HepG2 (cell line): Measurements from ENCODE around the gene REM2. TPM values are rescaled to one million over a fixed set of nuclear protein-coding genes. Genes with fewer than 3 reads are reported as not detected.

Source experiments
- ARNTL ChIP-seq: sonication (generic); formaldehyde crosslinking; IDR thresholded peaks from 2 replicates; pipeline ENCODE4 v1.4.0; 2020; ENCODE audit warnings: mild to moderate bottlenecking, missing genetic modification reagents
- KAT7 ChIP-seq: IDR thresholded peaks from 2 replicates; pipeline ENCODE4 v1.6.1; 2018; ENCODE audit warnings: borderline replicate concordance, missing compliant biosample characterization
- RFX5 ChIP-seq: IDR thresholded peaks from 2 replicates; pipeline ENCODE4 v1.6.1; 2011; ENCODE audit warnings: low read depth, low read length, improper control_type of control experiment
- ZNF264 ChIP-seq: sonication (generic); formaldehyde crosslinking; IDR thresholded peaks from 2 replicates; pipeline ENCODE4 v1.4.0; 2020; ENCODE audit warnings: missing genetic modification reagents
- ZNF703 ChIP-seq: sonication (generic); formaldehyde crosslinking; IDR thresholded peaks from 2 replicates; pipeline ENCODE4 v1.5.1; 2020; ENCODE audit warnings: missing genetic modification reagents, mild to moderate bottlenecking, moderate library complexity, borderline replicate concordance
- polyA plus RNA-seq, 8 experiments: library from polyadenylated mRNA; depleted of rRNA in 3 of 8; stranded (reverse) in 7 of 8; unstranded in 1 of 8; fragments of >200 nt; fragmentation: Illumina TruSeq in 4 of 8; extraction: Trizol in 4 of 8; gene quantifications; 2 replicates each; pipeline versions ENCODE4 v1.2.1 to v1.2.3, GENCODE V29; 2011 to 2016; ENCODE audit warnings: low read depth in 4 of 8, missing spikeins in 1 of 8, mixed read lengths in 1 of 8; ENCODE audit not compliant: insufficient read depth in 1 of 8
- total RNA-seq, 5 experiments: library from RNA; depleted of rRNA; stranded (reverse); fragments of >200 nt; fragmentation: Illumina TruSeq; extraction: Trizol; gene quantifications; 2 replicates each; pipeline ENCODE4 v1.2.3, GENCODE V29; 2016; ENCODE audit warnings: low read depth in 1 of 5
- TF ChIP-seq, protein P1 (sequence below): sonication (generic); formaldehyde crosslinking; IDR thresholded peaks from 2 replicates; pipeline ENCODE4 v1.5.1; 2020; ENCODE audit warnings: mild to moderate bottlenecking, missing genetic modification reagents
- TF ChIP-seq, protein P2 (sequence below): IDR thresholded peaks from 2 replicates; pipeline ENCODE4 v1.6.1; 2016; ENCODE audit warnings: missing genetic modification reagents, missing compliant biosample characterization
- TF ChIP-seq, protein P3 (sequence below): sonication (generic); formaldehyde crosslinking; IDR thresholded peaks from 2 replicates; pipeline ENCODE4 v1.4.0; 2020; ENCODE audit warnings: mild to moderate bottlenecking, missing genetic modification reagents
- TF ChIP-seq, protein P4 (sequence below): sonication (generic); formaldehyde crosslinking; IDR thresholded peaks from 2 replicates; pipeline ENCODE4 v1.4.0; 2020; ENCODE audit warnings: missing genetic modification reagents; ENCODE audit errors: not compliant biosample characterization
- TF ChIP-seq, protein P5 (sequence below): sonication (generic); formaldehyde crosslinking; IDR thresholded peaks from 2 replicates; pipeline ENCODE4 v1.4.0; 2020; ENCODE audit warnings: missing genetic modification reagents, mild to moderate bottlenecking, borderline replicate concordance
- TF ChIP-seq, protein P6 (sequence below): IDR thresholded peaks from 2 replicates; pipeline ENCODE4 v1.6.1; 2016; ENCODE audit warnings: low read depth, control low read depth
- TF ChIP-seq, protein P7 (sequence below): sonication (generic); formaldehyde crosslinking; IDR thresholded peaks from 2 replicates; pipeline ENCODE4 v1.8.1; 2023; ENCODE audit warnings: mild to moderate bottlenecking, missing genetic modification reagents
- TF ChIP-seq, protein P8 (sequence below): sonication (generic); formaldehyde crosslinking; IDR thresholded peaks from 2 replicates; pipeline ENCODE4 v1.8.0; 2023; ENCODE audit warnings: mild to moderate bottlenecking, missing genetic modification reagents

Gene REM2
- total and polyA plus RNA-seq, 2 of the 13 experiments (the other 11 are each of a cell fraction or from before 2014, with no cell fraction given): 0.20 TPM; not detected in 1

DNA sequence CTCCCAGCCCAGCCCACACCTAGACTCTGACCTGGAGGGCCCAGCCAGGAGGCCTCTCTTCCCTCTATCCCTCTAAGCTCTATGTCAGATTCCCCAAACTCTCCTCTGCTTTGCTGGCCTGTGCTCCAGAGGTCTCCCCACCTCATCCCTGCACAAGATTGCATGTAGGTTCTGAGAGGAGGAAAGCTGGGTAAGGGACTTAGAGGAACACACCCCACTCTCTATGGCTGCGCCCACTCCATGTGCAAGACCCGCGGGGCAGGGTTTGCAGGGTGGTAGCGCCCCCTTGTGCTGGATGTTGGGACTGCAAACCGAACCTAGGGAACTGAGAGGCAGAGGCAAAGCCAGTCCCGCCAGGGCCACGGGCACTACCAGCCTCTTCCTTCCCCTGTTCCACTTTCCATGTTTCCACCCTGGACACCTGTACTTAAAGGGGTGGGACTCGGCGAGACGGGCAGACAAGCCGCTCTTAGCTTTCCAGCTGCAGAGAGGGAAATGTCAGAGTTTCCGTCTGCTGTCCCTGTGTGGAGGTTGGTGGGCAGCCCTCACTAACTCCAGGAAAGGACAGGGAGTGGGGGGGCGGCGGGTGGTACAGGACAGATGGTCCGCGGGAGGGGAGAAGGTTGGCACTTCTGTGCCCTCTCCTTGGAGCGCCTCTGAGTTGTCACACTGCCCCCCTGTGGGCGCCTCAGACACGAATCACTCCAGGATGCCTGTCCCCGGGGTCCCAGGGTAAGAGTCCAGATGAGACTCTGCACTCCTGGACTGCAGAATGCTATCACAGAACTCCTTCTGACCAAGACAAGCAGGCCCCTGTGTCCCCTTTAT lies 29.9 kb upstream of the REM2 start (continued):
- TF ChIP-seq, protein P1, sequence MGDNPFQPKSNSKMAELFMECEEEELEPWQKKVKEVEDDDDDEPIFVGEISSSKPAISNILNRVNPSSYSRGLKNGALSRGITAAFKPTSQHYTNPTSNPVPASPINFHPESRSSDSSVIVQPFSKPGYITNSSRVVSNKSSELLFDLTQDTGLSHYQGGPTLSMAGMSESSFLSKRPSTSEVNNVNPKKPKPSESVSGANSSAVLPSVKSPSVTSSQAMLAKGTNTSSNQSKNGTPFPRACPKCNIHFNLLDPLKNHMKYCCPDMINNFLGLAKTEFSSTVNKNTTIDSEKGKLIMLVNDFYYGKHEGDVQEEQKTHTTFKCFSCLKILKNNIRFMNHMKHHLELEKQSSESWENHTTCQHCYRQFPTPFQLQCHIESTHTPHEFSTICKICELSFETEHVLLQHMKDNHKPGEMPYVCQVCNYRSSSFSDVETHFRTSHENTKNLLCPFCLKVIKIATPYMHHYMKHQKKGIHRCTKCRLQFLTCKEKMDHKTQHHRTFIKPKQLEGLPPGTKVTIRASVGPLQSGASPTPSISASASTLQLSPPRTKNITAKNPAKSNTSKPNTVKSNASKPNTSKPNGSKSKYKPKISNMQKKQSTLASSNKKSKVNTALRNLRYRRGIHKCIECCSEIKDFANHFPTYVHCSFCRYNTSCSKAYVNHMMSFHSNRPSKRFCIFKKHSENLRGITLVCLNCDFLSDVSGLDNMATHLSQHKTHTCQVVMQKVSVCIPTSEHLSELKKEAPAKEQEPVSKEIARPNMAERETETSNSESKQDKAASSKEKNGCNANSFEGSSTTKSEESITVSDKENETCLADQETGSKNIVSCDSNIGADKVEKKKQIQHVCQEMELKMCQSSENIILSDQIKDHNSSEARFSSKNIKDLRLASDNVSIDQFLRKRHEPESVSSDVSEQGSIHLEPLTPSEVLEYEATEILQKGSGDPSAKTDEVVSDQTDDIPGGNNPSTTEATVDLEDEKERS: no peak
- TF ChIP-seq, protein P2, sequence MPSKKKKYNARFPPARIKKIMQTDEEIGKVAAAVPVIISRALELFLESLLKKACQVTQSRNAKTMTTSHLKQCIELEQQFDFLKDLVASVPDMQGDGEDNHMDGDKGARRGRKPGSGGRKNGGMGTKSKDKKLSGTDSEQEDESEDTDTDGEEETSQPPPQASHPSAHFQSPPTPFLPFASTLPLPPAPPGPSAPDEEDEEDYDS (CRISPR knock-in tag): peak; percentile 66; the same call in 1 of the 2 replicates
- TF ChIP-seq, protein P3, sequence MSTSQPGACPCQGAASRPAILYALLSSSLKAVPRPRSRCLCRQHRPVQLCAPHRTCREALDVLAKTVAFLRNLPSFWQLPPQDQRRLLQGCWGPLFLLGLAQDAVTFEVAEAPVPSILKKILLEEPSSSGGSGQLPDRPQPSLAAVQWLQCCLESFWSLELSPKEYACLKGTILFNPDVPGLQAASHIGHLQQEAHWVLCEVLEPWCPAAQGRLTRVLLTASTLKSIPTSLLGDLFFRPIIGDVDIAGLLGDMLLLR: peak; percentile 91
- peak; percentile 97 for TF ChIP-seq KAT7 (CRISPR knock-in tag)
- TF ChIP-seq, protein P4, sequence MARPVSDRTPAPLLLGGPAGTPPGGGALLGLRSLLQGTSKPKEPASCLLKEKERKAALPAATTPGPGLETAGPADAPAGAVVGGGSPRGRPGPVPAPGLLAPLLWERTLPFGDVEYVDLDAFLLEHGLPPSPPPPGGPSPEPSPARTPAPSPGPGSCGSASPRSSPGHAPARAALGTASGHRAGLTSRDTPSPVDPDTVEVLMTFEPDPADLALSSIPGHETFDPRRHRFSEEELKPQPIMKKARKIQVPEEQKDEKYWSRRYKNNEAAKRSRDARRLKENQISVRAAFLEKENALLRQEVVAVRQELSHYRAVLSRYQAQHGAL (CRISPR knock-in tag): peak; percentile 19
- no peak; the same call in 1 of the 2 replicates for TF ChIP-seq ZNF264 (CRISPR knock-in tag)
- TF ChIP-seq ZNF703 (CRISPR knock-in tag): no peak
- TF ChIP-seq RFX5: no peak
- TF ChIP-seq ARNTL (CRISPR knock-in tag): peak; percentile 81
- TF ChIP-seq, protein P5, sequence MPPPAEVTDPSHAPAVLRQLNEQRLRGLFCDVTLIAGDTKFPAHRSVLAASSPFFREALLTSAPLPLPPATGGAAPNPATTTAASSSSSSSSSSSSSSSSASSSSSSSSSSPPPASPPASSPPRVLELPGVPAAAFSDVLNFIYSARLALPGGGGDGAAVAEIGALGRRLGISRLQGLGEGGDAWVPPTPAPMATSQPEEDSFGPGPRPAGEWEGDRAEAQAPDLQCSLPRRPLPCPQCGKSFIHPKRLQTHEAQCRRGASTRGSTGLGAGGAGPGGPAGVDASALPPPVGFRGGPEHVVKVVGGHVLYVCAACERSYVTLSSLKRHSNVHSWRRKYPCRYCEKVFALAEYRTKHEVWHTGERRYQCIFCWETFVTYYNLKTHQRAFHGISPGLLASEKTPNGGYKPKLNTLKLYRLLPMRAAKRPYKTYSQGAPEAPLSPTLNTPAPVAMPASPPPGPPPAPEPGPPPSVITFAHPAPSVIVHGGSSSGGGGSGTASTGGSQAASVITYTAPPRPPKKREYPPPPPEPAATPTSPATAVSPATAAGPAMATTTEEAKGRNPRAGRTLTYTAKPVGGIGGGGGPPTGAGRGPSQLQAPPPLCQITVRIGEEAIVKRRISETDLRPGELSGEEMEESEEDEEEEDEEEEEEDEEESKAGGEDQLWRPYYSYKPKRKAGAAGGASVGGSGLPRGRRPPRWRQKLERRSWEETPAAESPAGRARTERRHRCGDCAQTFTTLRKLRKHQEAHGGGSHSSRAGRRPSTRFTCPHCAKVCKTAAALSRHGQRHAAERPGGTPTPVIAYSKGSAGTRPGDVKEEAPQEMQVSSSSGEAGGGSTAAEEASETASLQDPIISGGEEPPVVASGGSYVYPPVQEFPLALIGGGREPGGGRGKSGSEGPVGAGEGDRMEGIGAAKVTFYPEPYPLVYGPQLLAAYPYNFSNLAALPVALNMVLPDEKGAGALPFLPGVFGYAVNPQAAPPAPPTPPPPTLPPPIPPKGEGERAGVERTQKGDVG (CRISPR knock-in tag): peak; percentile 89; the same call in 1 of the 2 replicates
- TF ChIP-seq, protein P6, sequence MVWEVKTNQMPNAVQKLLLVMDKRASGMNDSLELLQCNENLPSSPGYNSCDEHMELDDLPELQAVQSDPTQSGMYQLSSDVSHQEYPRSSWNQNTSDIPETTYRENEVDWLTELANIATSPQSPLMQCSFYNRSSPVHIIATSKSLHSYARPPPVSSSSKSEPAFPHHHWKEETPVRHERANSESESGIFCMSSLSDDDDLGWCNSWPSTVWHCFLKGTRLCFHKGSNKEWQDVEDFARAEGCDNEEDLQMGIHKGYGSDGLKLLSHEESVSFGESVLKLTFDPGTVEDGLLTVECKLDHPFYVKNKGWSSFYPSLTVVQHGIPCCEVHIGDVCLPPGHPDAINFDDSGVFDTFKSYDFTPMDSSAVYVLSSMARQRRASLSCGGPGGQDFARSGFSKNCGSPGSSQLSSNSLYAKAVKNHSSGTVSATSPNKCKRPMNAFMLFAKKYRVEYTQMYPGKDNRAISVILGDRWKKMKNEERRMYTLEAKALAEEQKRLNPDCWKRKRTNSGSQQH (CRISPR knock-in tag): peak; percentile 82; the same call in 1 of the 2 replicates
- TF ChIP-seq, protein P7, sequence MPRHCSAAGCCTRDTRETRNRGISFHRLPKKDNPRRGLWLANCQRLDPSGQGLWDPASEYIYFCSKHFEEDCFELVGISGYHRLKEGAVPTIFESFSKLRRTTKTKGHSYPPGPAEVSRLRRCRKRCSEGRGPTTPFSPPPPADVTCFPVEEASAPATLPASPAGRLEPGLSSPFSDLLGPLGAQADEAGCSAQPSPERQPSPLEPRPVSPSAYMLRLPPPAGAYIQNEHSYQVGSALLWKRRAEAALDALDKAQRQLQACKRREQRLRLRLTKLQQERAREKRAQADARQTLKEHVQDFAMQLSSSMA (CRISPR knock-in tag): peak; percentile 98
- TF ChIP-seq, protein P8, sequence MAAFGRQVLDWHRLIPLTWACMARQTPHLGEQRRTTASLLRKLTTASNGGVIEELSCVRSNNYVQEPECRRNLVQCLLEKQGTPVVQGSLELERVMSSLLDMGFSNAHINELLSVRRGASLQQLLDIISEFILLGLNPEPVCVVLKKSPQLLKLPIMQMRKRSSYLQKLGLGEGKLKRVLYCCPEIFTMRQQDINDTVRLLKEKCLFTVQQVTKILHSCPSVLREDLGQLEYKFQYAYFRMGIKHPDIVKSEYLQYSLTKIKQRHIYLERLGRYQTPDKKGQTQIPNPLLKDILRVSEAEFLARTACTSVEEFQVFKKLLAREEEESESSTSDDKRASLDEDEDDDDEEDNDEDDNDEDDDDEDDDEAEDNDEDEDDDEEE (CRISPR knock-in tag): peak; percentile 93
